Omental fat pad (tissue), 4 donors: Measurements from ENCODE around the gene ZMIZ1. TPM values are rescaled to one million over a fixed set of nuclear protein-coding genes. Genes with fewer than 3 reads are reported as not detected.
A peak's percentile ranks its signal among the peaks of the same experiment; 100 is the strongest.

Source experiments
- ATAC-seq: fragments of 150-250 bp; one replicate; pipeline ENCODE4 v1.9.1; 2016; ENCODE audit warnings: mild to moderate bottlenecking, moderate library complexity; ENCODE audit not compliant: low FRiP score
- DNase-seq: peaks from one replicate; pipeline ENCODE4 v3.0.0-alpha.2; 2019; ENCODE audit warnings: low spot score
- CTCF ChIP-seq, 3 donors: fragments of 450-650 bp; IDR thresholded peaks; one replicate each; pipeline ENCODE4 v1.5.1; 2016 to 2017; ENCODE audit warnings: antibody characterized with exemption in 3 of 3, mild to moderate bottlenecking in 3 of 3, moderate library complexity in 2 of 3
- total RNA-seq, 4 donors: library from RNA; depleted of rRNA; stranded (reverse); fragments of >200 nt; gene quantifications; one replicate each; pipeline ENCODE4 v1.1.0, GENCODE V29; 2016

ZMIZ1 gene
- total RNA-seq, 4 donors from 2014 or later, result 24.2 to 64.8 (median 43.1) TPM

- no peak for ATAC-seq
- TF ChIP-seq CTCF (IDR thresholded peaks at IDR 0.05), result no peak
- no peak for DNase-seq
Observed at GRCh38 chr10:79176949-79177602, 108.3 kb downstream of the ZMIZ1 start.

GRCh38 chr10:79178070-79178576 is 109.4 kb downstream of the ZMIZ1 start:
- TF ChIP-seq CTCF (IDR thresholded peaks at IDR 0.05), result no peak
- ATAC-seq, result no peak
- DNase-seq, result no peak

- ATAC-seq, result peak; percentile 63
- no peak for DNase-seq
- TF ChIP-seq CTCF (IDR thresholded peaks at IDR 0.05), result no peak
Observed at GRCh38 chr10:79178614-79179163, 109.9 kb downstream of the ZMIZ1 start.

GRCh38 chr10:79179164-79179956 is 110.6 kb downstream of the ZMIZ1 start:
- DNase-seq (no peak), ATAC-seq (no peak)

GRCh38 chr10:79179957-79180309 is 111.2 kb downstream of the ZMIZ1 start:
- no peak for TF ChIP-seq CTCF (IDR thresholded peaks at IDR 0.05)

More at GRCh38 chr10:79179164-79179956, 110.6 kb downstream of the ZMIZ1 start:
- TF ChIP-seq CTCF (IDR thresholded peaks at IDR 0.05), result no peak

GRCh38 chr10:79180414-79181221 is 111.9 kb downstream of the ZMIZ1 start:
- ATAC-seq (no peak), DNase-seq (no peak)
- no peak for TF ChIP-seq CTCF (IDR thresholded peaks at IDR 0.05)

More at GRCh38 chr10:79179957-79180309, 111.2 kb downstream of the ZMIZ1 start:
- ATAC-seq (no peak), DNase-seq (no peak)
